ENCODE data around the gene INSL6. TPM values are rescaled to one million over a fixed set of nuclear protein-coding genes. Genes with fewer than 3 reads are reported as not detected.
"Not testable (repeated sequence)": the region's sequence is repeated elsewhere in the genome, so short reads cannot be mapped to it uniquely, and the experiment has no call there.

The INSL6 gene
- total RNA-seq: not detected

- no peaks in the 10 kb centered on the region for H3K27me3 Mint-ChIP-seq
- no peaks in the 10 kb centered on the region for H3K36me3 Mint-ChIP-seq
- H3K27ac Mint-ChIP-seq: no peak within 1 kb of the TSS
- no peak within 1 kb of the TSS for H3K4me3 Mint-ChIP-seq
- DNase-seq: no peak
- H3K4me1 Mint-ChIP-seq: peaks cover 26% of the 10 kb centered on the region
- peaks cover 3% of the 10 kb centered on the region for H3K9me3 Mint-ChIP-seq
Measured at GRCh38 chr9:5185220-5185840, at the start of gene INSL6. INSL6 (minus strand) TSS chr9:5185639; CDS start chr9:5185602, 37 bp downstream.

- Mint-ChIP-seq H3K27ac (no peak within 1 kb of the TSS), H3K4me1 (no peaks in the 10 kb centered on the region)
Measured at GRCh38 chr9:5231212-5231611, 45.8 kb upstream of the INSL6 start, which contains the start of gene INSL4. INSL4 (plus strand) TSS chr9:5231419; CDS start chr9:5231524, 105 bp downstream.

GRCh38 chr9:5230554-5230953, 45.1 kb upstream of the INSL6 start:
- H3K4me1 Mint-ChIP-seq: no peaks in the 10 kb centered on the region
- no peak for DNase-seq
- H3K4me3 Mint-ChIP-seq: no peak overlapping the region
- H3K27me3 Mint-ChIP-seq: no peaks in the 10 kb centered on the region
- no peak overlapping the region for H3K27ac Mint-ChIP-seq
- H3K9me3 Mint-ChIP-seq: no peaks in the 10 kb centered on the region
- H3K36me3 Mint-ChIP-seq: no peaks in the 10 kb centered on the region

More at GRCh38 chr9:5231212-5231611, 45.8 kb upstream of the INSL6 start, which contains the start of gene INSL4:
- H3K9me3 Mint-ChIP-seq: no peaks in the 10 kb centered on the region
- no peak for DNase-seq
- H3K27me3 Mint-ChIP-seq: no peaks in the 10 kb centered on the region
- no peak within 1 kb of the TSS for H3K4me3 Mint-ChIP-seq
- H3K36me3 Mint-ChIP-seq: no peaks in the 10 kb centered on the region

- no peaks in the 10 kb centered on the region for H3K36me3 Mint-ChIP-seq
- peaks cover 4% of the 10 kb centered on the region for H3K27me3 Mint-ChIP-seq
- no peak overlapping the region for H3K4me3 Mint-ChIP-seq
- H3K4me1 Mint-ChIP-seq: peaks cover 2% of the 10 kb centered on the region
- H3K27ac Mint-ChIP-seq: no peak overlapping the region
- DNase-seq: no peak
- peaks cover 6% of the 10 kb centered on the region for H3K9me3 Mint-ChIP-seq
Measured at GRCh38 chr9:5205071-5205470, 19.6 kb upstream of the INSL6 start.

GRCh38 chr9:5195463-5195862, 10.0 kb upstream of the INSL6 start:
- Mint-ChIP-seq H3K27me3 (no peaks in the 10 kb centered on the region), H3K4me1 (no peaks in the 10 kb centered on the region), H3K36me3 (no peaks in the 10 kb centered on the region), H3K4me3 (no peak overlapping the region), H3K9me3 (no peaks in the 10 kb centered on the region), H3K27ac (no peak overlapping the region)
- DNase-seq: no peak

- Mint-ChIP-seq H3K4me3 (no peak overlapping the region), H3K27me3 (no peaks in the 10 kb centered on the region), H3K36me3 (no peaks in the 10 kb centered on the region), H3K9me3 (no peaks in the 10 kb centered on the region), H3K27ac (no peak overlapping the region), H3K4me1 (no peaks in the 10 kb centered on the region)
- DNase-seq: no peak
Measured at GRCh38 chr9:5193345-5193744, 7.9 kb upstream of the INSL6 start.

GRCh38 chr9:5191985-5192384, 6.5 kb upstream of the INSL6 start:
- no peaks in the 10 kb centered on the region for H3K27me3 Mint-ChIP-seq
- H3K4me1 Mint-ChIP-seq: peaks cover 2% of the 10 kb centered on the region
- no peaks in the 10 kb centered on the region for H3K9me3 Mint-ChIP-seq
- no peak overlapping the region for H3K27ac Mint-ChIP-seq
- DNase-seq: no peak
- H3K36me3 Mint-ChIP-seq: no peaks in the 10 kb centered on the region
- no peak overlapping the region for H3K4me3 Mint-ChIP-seq

GRCh38 chr9:5188060-5188984, 2.9 kb upstream of the INSL6 start:
- Mint-ChIP-seq H3K9me3 (no peaks in the 10 kb centered on the region), H3K36me3 (no peaks in the 10 kb centered on the region), H3K4me3 (no peak overlapping the region), H3K27me3 (no peaks in the 10 kb centered on the region), H3K27ac (no peak overlapping the region), H3K4me1 (peaks cover 19% of the 10 kb centered on the region)
- no peak for DNase-seq

- DNase-seq: peak; percentile 50
- H3K4me3 Mint-ChIP-seq: no peak overlapping the region
- peak overlapping the region; percentile 39 for H3K27ac Mint-ChIP-seq
- H3K36me3 Mint-ChIP-seq: no peaks in the 10 kb centered on the region
- no peaks in the 10 kb centered on the region for H3K9me3 Mint-ChIP-seq
- H3K27me3 Mint-ChIP-seq: no peaks in the 10 kb centered on the region
- H3K4me1 Mint-ChIP-seq: peaks cover 26% of the 10 kb centered on the region
Measured at GRCh38 chr9:5186416-5187169, 1.2 kb upstream of the INSL6 start.

- H3K9me3 Mint-ChIP-seq: peaks cover 3% of the 10 kb centered on the region
- H3K27ac Mint-ChIP-seq: no peak overlapping the region
- no peaks in the 10 kb centered on the region for H3K27me3 Mint-ChIP-seq
- H3K4me1 Mint-ChIP-seq: peaks cover 26% of the 10 kb centered on the region
- no peak overlapping the region for H3K4me3 Mint-ChIP-seq
- no peak for DNase-seq
- H3K36me3 Mint-ChIP-seq: no peaks in the 10 kb centered on the region
Measured at GRCh38 chr9:5184776-5185175, 663 bp downstream of the INSL6 start.

- peaks cover 24% of the 10 kb centered on the region for H3K4me1 Mint-ChIP-seq
- not testable (repeated sequence) for H3K27ac Mint-ChIP-seq, H3K36me3 Mint-ChIP-seq
Measured at GRCh38 chr9:5180631-5181030, 4.8 kb downstream of the INSL6 start.

GRCh38 chr9:5178126-5178805, 7.2 kb downstream of the INSL6 start:
- Mint-ChIP-seq H3K4me1 (peaks cover 18% of the 10 kb centered on the region), H3K9me3 (peaks cover 17% of the 10 kb centered on the region), H3K36me3 (peaks cover 4% of the 10 kb centered on the region), H3K27ac (peak overlapping the region; percentile 3), H3K27me3 (no peaks in the 10 kb centered on the region), H3K4me3 (no peak overlapping the region)
- DNase-seq: peak; percentile 24

More at GRCh38 chr9:5180631-5181030, 4.8 kb downstream of the INSL6 start:
- DNase-seq, H3K4me3 Mint-ChIP-seq, H3K27me3 Mint-ChIP-seq: not testable (repeated sequence)
- H3K9me3 Mint-ChIP-seq: peaks cover 13% of the 10 kb centered on the region

- no peak for DNase-seq
- no peaks in the 10 kb centered on the region for H3K4me1 Mint-ChIP-seq
- no peak overlapping the region for H3K4me3 Mint-ChIP-seq
- no peaks in the 10 kb centered on the region for H3K27me3 Mint-ChIP-seq
- no peak overlapping the region for H3K27ac Mint-ChIP-seq
- H3K9me3 Mint-ChIP-seq: peaks cover 20% of the 10 kb centered on the region
- peaks cover 81% of the 10 kb centered on the region for H3K36me3 Mint-ChIP-seq
Measured at GRCh38 chr9:5146241-5146640, 39.2 kb downstream of the INSL6 start.

GRCh38 chr9:5144217-5144616, 41.2 kb downstream of the INSL6 start:
- Mint-ChIP-seq H3K4me1 (peaks cover 5% of the 10 kb centered on the region), H3K27ac (no peak overlapping the region), H3K4me3 (no peak overlapping the region), H3K9me3 (peaks cover 15% of the 10 kb centered on the region), H3K36me3 (peaks cover 69% of the 10 kb centered on the region), H3K27me3 (no peaks in the 10 kb centered on the region)
- DNase-seq: no peak
